Kidney (tissue), 14 donors: Measurements from ENCODE around the gene ADAMTS4. TPM values are rescaled to one million over a fixed set of nuclear protein-coding genes. Genes with fewer than 3 reads are reported as not detected.

ENCODE experiments used
- DNase-seq, 5 donors: peaks; one replicate each; pipeline ENCODE4 v3.0.0-alpha.2; 2013 to 2020
- FAIRE-seq: peaks from 2 replicates; lab custom pipeline; 2012; peaks lifted over from hg19 to GRCh38; lab: Jason Lieb, UNC
- H3K27ac ChIP-seq, 2 donors: one replicate each; pipeline ENCODE4 v1.7.0; 2013; ENCODE audit warnings: low read depth in 2 of 2, low read length in 2 of 2, inconsistent platforms in 1 of 2
- H3K27me3 ChIP-seq: one replicate; pipeline ENCODE4 v1.7.1; 2013; ENCODE audit warnings: low read length, inconsistent platforms; ENCODE audit not compliant: control insufficient read depth, insufficient read depth
- H3K36me3 ChIP-seq, 3 donors: one replicate each; pipeline versions ENCODE4 v1.7.0 to v1.7.1; 2013; ENCODE audit warnings: low read length in 3 of 3, control low read depth in 1 of 3, inconsistent platforms in 1 of 3; ENCODE audit not compliant: insufficient read depth in 3 of 3, control insufficient read depth in 2 of 3
- H3K4me1 ChIP-seq, 3 donors: one replicate each; pipeline versions ENCODE4 v1.7.0 to v1.7.1; 2013; ENCODE audit warnings: low read length in 3 of 3, inconsistent platforms in 1 of 3, low read depth in 1 of 3; ENCODE audit not compliant: control insufficient read depth in 2 of 3, insufficient read depth in 2 of 3
- H3K4me3 ChIP-seq, 3 donors: one replicate each; pipeline versions ENCODE4 v1.7.0 to v1.8.1; 2013; ENCODE audit warnings: low read length in 3 of 3, control low read depth in 1 of 3, inconsistent platforms in 1 of 3
- H3K9ac ChIP-seq, 3 donors: one replicate each; pipeline versions ENCODE4 v1.7.0 to v1.7.1; 2013; ENCODE audit warnings: low read length in 3 of 3, control low read depth in 1 of 3, inconsistent platforms in 1 of 3
- H3K9me3 ChIP-seq, 3 donors: one replicate each; pipeline versions ENCODE4 v1.7.0 to v1.7.1; 2013; ENCODE audit warnings: low read length in 3 of 3, control low read depth in 1 of 3, inconsistent platforms in 1 of 3; ENCODE audit not compliant: control insufficient read depth in 2 of 3, insufficient read depth in 1 of 3
- CTCF ChIP-seq: IDR thresholded peaks from 3 replicates; pipeline ENCODE4 v1.5.1; 2012; ENCODE audit warnings: mild to moderate bottlenecking, moderate library complexity, borderline replicate concordance; ENCODE audit not compliant: insufficient read depth; ENCODE audit errors: extremely low read depth
- intact Hi-C: fragments of 100-400 bp; cut with DNase I; formaldehyde crosslinking; loops from one replicate; pipeline ENCODE4 v1.11.1; 2022
- polyA plus RNA-seq: library from polyadenylated mRNA; stranded (reverse); fragments of 350-450 nt; fragmentation: Illumina TruSeq; extraction: RNeasy Lipid Tissue Mini Kit (QIAGEN cat#74804); gene quantifications from one replicate; pipeline ENCODE4 v1.2.3, GENCODE V29; 2014; ENCODE audit warnings: low read depth, low replicate concordance; ENCODE audit not compliant: insufficient read depth
- total RNA-seq: library from RNA; stranded (reverse); fragmentation: NEBNext Ultra II Directional; extraction: Animal tissue kit (Norgen Biotek cat#: 25700); gene quantifications from one replicate; pipeline ENCODE4 v1.2.1, GENCODE V29; 2021
- donor health status: control.
- donor health status: control.
- donor health status: control.
- donor health status: control.
- donor health status: control.
- donor health status: DM: yes; HTN: yes; CAD: no.
- donor health status: Normal renal cell carcinoma (clear cell type).

ADAMTS4 gene
- total and polyA plus RNA-seq, 2 donors from 2014 or later, result 0.26 to 14.0 TPM

- Histone ChIP-seq H3K9ac (no peak overlapping the region), H3K36me3 (peaks cover 0 to 4% (median 0%) of the 10 kb centered on the region in 3 donors), H3K27me3 (no peaks in the 10 kb centered on the region), H3K4me1 (peaks cover 0 to 5% (median 2%) of the 10 kb centered on the region in 3 donors), H3K4me3 (no peak overlapping the region), H3K27ac (no peak overlapping the region), H3K9me3 (no peaks in the 10 kb centered on the region)
- TF ChIP-seq CTCF, result no peak
- DNase-seq, result peak in 1 of 5 donors; percentile 68
- FAIRE-seq, result no peak
- intact Hi-C loops, result no loop called here
Measured at GRCh38 chr1:161190962-161191521, 7.8 kb downstream of the ADAMTS4 start.

GRCh38 chr1:161189036-161189435 is 9.8 kb downstream of the ADAMTS4 start:
- no peak overlapping the region for H3K4me3 ChIP-seq
- FAIRE-seq, result no peak
- intact Hi-C loops, result no loop called here
- no peaks in the 10 kb centered on the region for H3K36me3 ChIP-seq
- H3K4me1 ChIP-seq, result peaks cover 0 to 5% (median 2%) of the 10 kb centered on the region in 3 donors
- DNase-seq, result peak in 1 of 5 donors; percentile 14
- no peak overlapping the region for H3K27ac ChIP-seq
- no peaks in the 10 kb centered on the region for H3K9me3 ChIP-seq
- H3K27me3 ChIP-seq, result no peaks in the 10 kb centered on the region
- TF ChIP-seq CTCF, result no peak
- H3K9ac ChIP-seq, result no peak overlapping the region

- intact Hi-C loops, result no loop called here
- Histone ChIP-seq H3K36me3 (no peaks in the 10 kb centered on the region), H3K27me3 (no peaks in the 10 kb centered on the region), H3K4me1 (peaks cover 0 to 5% (median 2%) of the 10 kb centered on the region in 3 donors), H3K9ac (no peak overlapping the region), H3K9me3 (no peaks in the 10 kb centered on the region), H3K27ac (no peak overlapping the region), H3K4me3 (no peak overlapping the region)
- no peak for TF ChIP-seq CTCF
- FAIRE-seq (no peak), DNase-seq (no peak)
Measured at GRCh38 chr1:161188381-161188780, 10.5 kb downstream of the ADAMTS4 start.

- Histone ChIP-seq H3K36me3 (no peaks in the 10 kb centered on the region), H3K27ac (no peak overlapping the region), H3K4me1 (peaks cover 0 to 2% (median 0%) of the 10 kb centered on the region in 3 donors), H3K9ac (no peak overlapping the region), H3K9me3 (no peaks in the 10 kb centered on the region), H3K4me3 (no peak overlapping the region), H3K27me3 (no peaks in the 10 kb centered on the region)
- intact Hi-C loops, result no loop called here
- FAIRE-seq (no peak), DNase-seq (peak in 1 of 5 donors; percentile 35)
- no peak for TF ChIP-seq CTCF
Measured at GRCh38 chr1:161187311-161187710, 11.5 kb downstream of the ADAMTS4 start.
